DND-41 (cell line): ENCODE results near the gene PHLPP1.

Source experiments
- ATAC-seq: fragments of 200-7000 bp; cut with Tn5 transposase; 3 replicates; pipeline ENCODE4 v1.9.1; 2021; ENCODE audit warnings: low read depth; ENCODE audit not compliant: insufficient read depth
- DNase-seq: peaks from one replicate; pipeline ENCODE4 v3.0.0-alpha.2; 2020
- H2AFZ ChIP-seq: 2 replicates; pipeline ENCODE4 v1.6.0; 2012; ENCODE audit warnings: low read depth, low read length
- H3K27ac ChIP-seq: 2 replicates; pipeline ENCODE4 v1.5.1; 2012; ENCODE audit warnings: low read length, inconsistent platforms
- H3K27me3 ChIP-seq: fragments of 200-600 bp; sonication (generic); 2 replicates; pipeline ENCODE4 v1.6.0; 2012; ENCODE audit warnings: low read length, mild to moderate bottlenecking, inconsistent platforms; ENCODE audit not compliant: insufficient read depth, poor library complexity
- H3K36me3 ChIP-seq: 2 replicates; pipeline ENCODE4 v1.5.1; 2012; ENCODE audit warnings: low read length, inconsistent platforms; ENCODE audit not compliant: insufficient read depth
- H3K4me1 ChIP-seq: 2 replicates; pipeline ENCODE4 v1.5.1; 2012; ENCODE audit warnings: mild to moderate bottlenecking, low read length; ENCODE audit not compliant: insufficient read depth
- H3K4me2 ChIP-seq: 2 replicates; pipeline ENCODE4 v1.6.0; 2012; ENCODE audit warnings: mild to moderate bottlenecking, moderate library complexity, low read length, inconsistent platforms; ENCODE audit not compliant: insufficient read depth
- H3K4me3 ChIP-seq, 2 experiments: fragments of 200-600 bp in 1 of 2; shearing (Covaris generic) in 1 of 2; 2 replicates each; pipeline ENCODE4 v1.5.1; 2012 to 2016; ENCODE audit warnings: inconsistent platforms in 2 of 2, low read length in 2 of 2, mild to moderate bottlenecking in 2 of 2, low read depth in 1 of 2, moderate library complexity in 1 of 2
- H3K79me2 ChIP-seq: 2 replicates; pipeline ENCODE4 v1.6.0; 2012; ENCODE audit warnings: low read length, inconsistent platforms; ENCODE audit not compliant: insufficient read depth
- H3K9ac ChIP-seq: 2 replicates; pipeline ENCODE4 v1.6.0; 2012; ENCODE audit warnings: low read depth, mild to moderate bottlenecking, inconsistent platforms, low read length, moderate library complexity
- H3K9me3 ChIP-seq: 2 replicates; pipeline ENCODE4 v1.5.1; 2012; ENCODE audit warnings: low read length, moderate library complexity, mild to moderate bottlenecking, inconsistent platforms; ENCODE audit not compliant: insufficient read depth, severe bottlenecking
- H4K20me1 ChIP-seq: 2 replicates; pipeline ENCODE4 v1.6.0; 2012; ENCODE audit warnings: low read length; ENCODE audit not compliant: insufficient read depth
- EZH2 ChIP-seq: IDR thresholded peaks from 3 replicates; pipeline ENCODE4 v1.6.1; 2012; ENCODE audit warnings: borderline replicate concordance, low read depth, mild to moderate bottlenecking, moderate library complexity, low read length, inconsistent platforms; ENCODE audit not compliant: severe bottlenecking
- TF ChIP-seq, protein P1 (sequence below): IDR thresholded peaks from 2 replicates; pipeline ENCODE4 v1.5.1; 2012; ENCODE audit warnings: borderline replicate concordance, low read length, moderate library complexity, mild to moderate bottlenecking; ENCODE audit not compliant: poor library complexity, severe bottlenecking; ENCODE audit errors: extremely low read depth

Gene PHLPP1

DNA sequence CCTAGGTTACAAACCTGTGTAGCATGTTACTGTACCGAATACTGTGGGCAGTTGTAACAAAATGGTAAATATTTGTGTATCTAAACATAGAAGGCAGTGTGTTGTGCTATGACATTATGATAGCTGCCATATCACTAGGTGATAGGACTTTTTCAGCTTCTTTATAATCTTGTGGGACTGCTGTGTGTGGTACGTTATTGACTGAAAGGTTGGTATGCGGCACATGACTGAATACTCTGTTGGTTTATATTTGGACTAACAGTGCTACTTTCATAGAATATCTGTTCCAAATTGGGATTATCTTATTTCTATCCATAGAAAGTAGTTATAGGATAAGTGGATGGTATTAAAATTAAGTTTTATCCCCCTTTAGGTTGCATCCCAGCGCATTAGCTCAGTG lies 144.7 kb downstream of the PHLPP1 start:
- H3K36me3 ChIP-seq = no peaks in the 10 kb centered on the region
- H3K9ac ChIP-seq = no peak overlapping the region
- no peaks in the 10 kb centered on the region for H3K9me3 ChIP-seq
- no peak overlapping the region for H2AFZ ChIP-seq
- no peaks in the 10 kb centered on the region for H4K20me1 ChIP-seq
- no peaks in the 10 kb centered on the region for H3K79me2 ChIP-seq
- ATAC-seq (no peak), DNase-seq (no peak)
- H3K4me3 ChIP-seq = no peak overlapping the region
- no peaks in the 10 kb centered on the region for H3K4me1 ChIP-seq
- H3K27me3 ChIP-seq = no peaks in the 10 kb centered on the region
- no peak for TF ChIP-seq EZH2
- TF ChIP-seq, protein P1, sequence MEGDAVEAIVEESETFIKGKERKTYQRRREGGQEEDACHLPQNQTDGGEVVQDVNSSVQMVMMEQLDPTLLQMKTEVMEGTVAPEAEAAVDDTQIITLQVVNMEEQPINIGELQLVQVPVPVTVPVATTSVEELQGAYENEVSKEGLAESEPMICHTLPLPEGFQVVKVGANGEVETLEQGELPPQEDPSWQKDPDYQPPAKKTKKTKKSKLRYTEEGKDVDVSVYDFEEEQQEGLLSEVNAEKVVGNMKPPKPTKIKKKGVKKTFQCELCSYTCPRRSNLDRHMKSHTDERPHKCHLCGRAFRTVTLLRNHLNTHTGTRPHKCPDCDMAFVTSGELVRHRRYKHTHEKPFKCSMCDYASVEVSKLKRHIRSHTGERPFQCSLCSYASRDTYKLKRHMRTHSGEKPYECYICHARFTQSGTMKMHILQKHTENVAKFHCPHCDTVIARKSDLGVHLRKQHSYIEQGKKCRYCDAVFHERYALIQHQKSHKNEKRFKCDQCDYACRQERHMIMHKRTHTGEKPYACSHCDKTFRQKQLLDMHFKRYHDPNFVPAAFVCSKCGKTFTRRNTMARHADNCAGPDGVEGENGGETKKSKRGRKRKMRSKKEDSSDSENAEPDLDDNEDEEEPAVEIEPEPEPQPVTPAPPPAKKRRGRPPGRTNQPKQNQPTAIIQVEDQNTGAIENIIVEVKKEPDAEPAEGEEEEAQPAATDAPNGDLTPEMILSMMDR = no peak
- no peak overlapping the region for H3K27ac ChIP-seq
- H3K4me2 ChIP-seq = no peak overlapping the region

DNA sequence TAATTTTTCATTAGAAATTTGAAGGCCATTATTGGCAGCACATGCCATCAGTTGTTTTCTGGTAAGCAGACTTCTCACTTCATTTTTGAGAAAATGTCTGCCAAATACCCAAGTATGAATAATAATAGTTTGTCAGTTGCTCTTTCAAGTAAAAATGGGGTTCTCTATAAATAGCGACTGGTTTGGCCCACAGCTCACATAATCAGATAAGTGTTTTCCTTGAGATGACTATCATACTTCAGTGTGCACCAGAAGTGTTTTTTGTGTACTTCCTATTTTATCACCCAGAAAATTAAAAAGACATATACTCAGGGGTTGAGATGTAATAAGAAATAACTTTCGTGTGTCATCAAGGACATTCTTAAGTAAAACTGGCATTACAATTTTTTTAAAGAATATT lies 147.1 kb downstream of the PHLPP1 start:
- H3K27ac ChIP-seq = no peak overlapping the region
- no peaks in the 10 kb centered on the region for H3K36me3 ChIP-seq
- H3K4me2 ChIP-seq = no peak overlapping the region
- no peak overlapping the region for H2AFZ ChIP-seq
- no peak for ATAC-seq
- H3K9ac ChIP-seq = no peak overlapping the region
- H3K27me3 ChIP-seq = no peaks in the 10 kb centered on the region
- no peak for TF ChIP-seq EZH2
- TF ChIP-seq, protein P1 = no peak
- no peaks in the 10 kb centered on the region for H3K9me3 ChIP-seq
- no peaks in the 10 kb centered on the region for H3K79me2 ChIP-seq
- no peaks in the 10 kb centered on the region for H3K4me1 ChIP-seq
- H3K4me3 ChIP-seq = no peak overlapping the region
- DNase-seq = no peak
- no peaks in the 10 kb centered on the region for H4K20me1 ChIP-seq

DNA sequence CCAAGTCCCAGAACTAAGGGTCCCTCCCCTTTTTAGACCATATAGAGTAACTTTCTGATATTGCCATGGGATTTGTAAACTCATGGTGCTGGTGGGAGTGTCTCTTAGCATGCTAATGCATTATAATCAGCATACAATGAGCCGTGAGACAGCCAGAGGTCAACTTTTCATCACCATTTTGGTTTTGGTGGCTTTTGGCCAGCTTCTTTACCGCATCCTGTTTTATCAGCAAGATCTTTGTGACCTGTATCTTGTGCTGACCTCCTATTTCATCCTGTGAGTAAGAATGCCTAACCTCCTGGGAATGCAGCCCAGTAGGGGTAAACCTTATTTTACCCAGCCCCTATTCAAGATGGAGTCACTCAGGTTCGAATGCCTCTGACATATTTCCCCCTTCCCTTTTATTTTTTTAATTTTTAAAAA lies 148.2 kb downstream of the PHLPP1 start:
- Histone ChIP-seq H3K4me3 (no peak overlapping the region), H3K9ac (no peak overlapping the region), H3K27me3 (no peaks in the 10 kb centered on the region), H3K4me2 (no peak overlapping the region), H3K79me2 (no peaks in the 10 kb centered on the region), H3K9me3 (no peaks in the 10 kb centered on the region), H3K4me1 (no peaks in the 10 kb centered on the region), H3K36me3 (no peaks in the 10 kb centered on the region), H4K20me1 (no peaks in the 10 kb centered on the region), H2AFZ (no peak overlapping the region), H3K27ac (no peak overlapping the region)
- DNase-seq (no peak), ATAC-seq (no peak)
- no peak for TF ChIP-seq EZH2
- TF ChIP-seq, protein P1 = no peak

DNA sequence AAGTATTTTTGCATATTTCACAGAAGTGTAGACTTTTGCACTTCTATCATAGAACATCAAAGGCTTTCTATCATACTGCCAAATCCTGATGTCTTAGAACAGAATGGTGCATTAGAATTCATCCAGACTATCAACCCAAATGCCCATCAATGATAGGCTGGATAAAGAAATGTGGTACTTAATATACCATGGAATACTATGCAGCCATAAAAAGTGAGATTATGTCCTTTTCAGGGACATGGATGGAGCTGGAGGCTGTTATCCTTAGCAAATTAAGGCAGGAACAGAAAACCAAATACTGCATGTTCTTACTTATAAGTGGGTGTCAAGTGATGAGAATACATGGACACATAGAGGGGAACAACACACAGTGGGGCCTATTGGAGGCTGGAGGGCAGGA lies 150.2 kb downstream of the PHLPP1 start:
- Histone ChIP-seq H3K9ac (no peak overlapping the region), H4K20me1 (no peaks in the 10 kb centered on the region), H3K4me3 (no peak overlapping the region), H3K36me3 (no peaks in the 10 kb centered on the region), H3K9me3 (no peaks in the 10 kb centered on the region), H3K79me2 (no peaks in the 10 kb centered on the region), H2AFZ (no peak overlapping the region), H3K4me2 (no peak overlapping the region), H3K27ac (no peak overlapping the region), H3K27me3 (no peaks in the 10 kb centered on the region), H3K4me1 (no peaks in the 10 kb centered on the region)
- ATAC-seq = no peak
- DNase-seq = no peak
- TF ChIP-seq, protein P1 = no peak
- TF ChIP-seq EZH2 = no peak
